Mucosa of descending colon (tissue), 3 donors: ENCODE results near the gene RPN1. TPM values are rescaled to one million over a fixed set of nuclear protein-coding genes. Genes with fewer than 3 reads are reported as not detected.
A peak's percentile ranks its signal among the peaks of the same experiment; 100 is the strongest.

Source experiments
- ATAC-seq: fragments of 200-7000 bp; cut with Tn5 transposase; one replicate; pipeline ENCODE4 v1.9.1; 2020; ENCODE audit warnings: mild to moderate bottlenecking, moderate library complexity
- DNase-seq, 3 donors: peaks; one replicate each; pipeline ENCODE4 v3.0.0-alpha.2; 2020
- H3K36me3 ChIP-seq: fragments of 200-600 bp; one replicate; pipeline ENCODE4 v1.8.0; 2021; ENCODE audit warnings: low read depth, mild to moderate bottlenecking
- H3K4me1 ChIP-seq: fragments of 200-600 bp; one replicate; pipeline ENCODE4 v1.8.0; 2021; ENCODE audit warnings: low read depth, mild to moderate bottlenecking
- H3K4me3 ChIP-seq: fragments of 200-600 bp; one replicate; pipeline ENCODE4 v1.8.0; 2021; ENCODE audit warnings: mild to moderate bottlenecking
- H3K9me3 ChIP-seq: fragments of 200-600 bp; one replicate; pipeline ENCODE4 v1.8.0; 2021; ENCODE audit warnings: mild to moderate bottlenecking
- intact Hi-C, 2 donors: fragments of 100-400 bp; cut with DNase I in 1 of 2; cut with micrococcal nuclease in 1 of 2; formaldehyde crosslinking; loops; one replicate each; pipeline versions ENCODE4 v1.11.0 to v1.11.1; 2022; cut with DNase I, micrococcal nuclease
- long read RNA-seq, 2 donors: library from polyadenylated mRNA; unstranded; transcript quantifications; one replicate each; pipeline ENCODE4 v2.0.0, GENCODE V29; 2019 to 2021
- total RNA-seq, 3 donors: library from RNA; stranded (reverse); fragmentation: NEBNext Ultra II Directional in 2 of 3; extraction: Animal tissue kit (Norgen Biotek cat#: 25700) in 2 of 3; gene quantifications; one replicate each; pipeline versions ENCODE4 v1.2.1 to v1.2.4, GENCODE V29; 2021 to 2023
- TF ChIP-seq, protein P1 (sequence below): fragments of 200-600 bp; IDR thresholded peaks from one replicate; pipeline ENCODE4 v1.8.0; 2022; ENCODE audit warnings: antibody characterized with exemption, mild to moderate bottlenecking
- donor health status: DM: no; HTN: no; CAD: no; lungs with moderate emphysema.
- donor health status: DM: no; HTN: no; CAD: no.
- donor health status: DM: no; HTN: yes; CAD: no.

The RPN1 gene
- 100 to 1,000 TPM; 130 to 219 (median 166) TPM for total RNA-seq
- long read RNA-seq, donor 1, transcript RPN1-201 (10 exons, 2,314 nt): major isoform, 279 of 289 reads
- long read RNA-seq, donor 1, partial matches to known transcripts: 3 of 289 reads
- long read RNA-seq, donor 1, other reads (novel, unspliced or antisense): 7 of 289 reads
- long read RNA-seq, donor 2, transcript RPN1-201 (10 exons, 2,314 nt): major isoform, 160 of 187 reads
- long read RNA-seq, donor 2, partial matches to known transcripts: 14 of 187 reads
- long read RNA-seq, donor 2, other reads (novel, unspliced or antisense): 10 of 187 reads

GRCh38 chr3:128650096-128651050, at the start of gene RPN1:
RPN1 (minus strand) TSS chr3:128650818; CDS start chr3:128650800, 18 bp downstream.
- DNase-seq (peak; percentile 97 to 98 (median 97)), ATAC-seq (peak; percentile 100)
- TF ChIP-seq, protein P1, sequence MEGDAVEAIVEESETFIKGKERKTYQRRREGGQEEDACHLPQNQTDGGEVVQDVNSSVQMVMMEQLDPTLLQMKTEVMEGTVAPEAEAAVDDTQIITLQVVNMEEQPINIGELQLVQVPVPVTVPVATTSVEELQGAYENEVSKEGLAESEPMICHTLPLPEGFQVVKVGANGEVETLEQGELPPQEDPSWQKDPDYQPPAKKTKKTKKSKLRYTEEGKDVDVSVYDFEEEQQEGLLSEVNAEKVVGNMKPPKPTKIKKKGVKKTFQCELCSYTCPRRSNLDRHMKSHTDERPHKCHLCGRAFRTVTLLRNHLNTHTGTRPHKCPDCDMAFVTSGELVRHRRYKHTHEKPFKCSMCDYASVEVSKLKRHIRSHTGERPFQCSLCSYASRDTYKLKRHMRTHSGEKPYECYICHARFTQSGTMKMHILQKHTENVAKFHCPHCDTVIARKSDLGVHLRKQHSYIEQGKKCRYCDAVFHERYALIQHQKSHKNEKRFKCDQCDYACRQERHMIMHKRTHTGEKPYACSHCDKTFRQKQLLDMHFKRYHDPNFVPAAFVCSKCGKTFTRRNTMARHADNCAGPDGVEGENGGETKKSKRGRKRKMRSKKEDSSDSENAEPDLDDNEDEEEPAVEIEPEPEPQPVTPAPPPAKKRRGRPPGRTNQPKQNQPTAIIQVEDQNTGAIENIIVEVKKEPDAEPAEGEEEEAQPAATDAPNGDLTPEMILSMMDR: no peak
- Histone ChIP-seq H3K9me3 (no peaks in the 10 kb centered on the region), H3K4me1 (peaks cover 17% of the 10 kb centered on the region), H3K36me3 (no peaks in the 10 kb centered on the region), H3K4me3 (peak within 1 kb of the TSS; percentile 100)
- intact Hi-C loops: no loop called here

- H3K36me3 ChIP-seq: no peaks in the 10 kb centered on the region
- ATAC-seq: peak; percentile 81
- DNase-seq: peak; percentile 42 to 68 (median 60)
- peak overlapping the region; percentile 3 for H3K4me3 ChIP-seq
- TF ChIP-seq, protein P1: no peak
- intact Hi-C loops: no loop called here
- peaks cover 4% of the 10 kb centered on the region for H3K4me1 ChIP-seq
- H3K9me3 ChIP-seq: no peaks in the 10 kb centered on the region
These were observed 47.8 kb upstream of the RPN1 start for GRCh38 chr3:128698211-128699047.

GRCh38 chr3:128697341-128697740, 46.7 kb upstream of the RPN1 start:
- peaks cover 4% of the 10 kb centered on the region for H3K4me1 ChIP-seq
- H3K4me3 ChIP-seq: no peak overlapping the region
- ATAC-seq (no peak), DNase-seq (no peak)
- no peaks in the 10 kb centered on the region for H3K9me3 ChIP-seq
- TF ChIP-seq, protein P1: no peak
- intact Hi-C loops: no loop called here
- no peaks in the 10 kb centered on the region for H3K36me3 ChIP-seq

DNA sequence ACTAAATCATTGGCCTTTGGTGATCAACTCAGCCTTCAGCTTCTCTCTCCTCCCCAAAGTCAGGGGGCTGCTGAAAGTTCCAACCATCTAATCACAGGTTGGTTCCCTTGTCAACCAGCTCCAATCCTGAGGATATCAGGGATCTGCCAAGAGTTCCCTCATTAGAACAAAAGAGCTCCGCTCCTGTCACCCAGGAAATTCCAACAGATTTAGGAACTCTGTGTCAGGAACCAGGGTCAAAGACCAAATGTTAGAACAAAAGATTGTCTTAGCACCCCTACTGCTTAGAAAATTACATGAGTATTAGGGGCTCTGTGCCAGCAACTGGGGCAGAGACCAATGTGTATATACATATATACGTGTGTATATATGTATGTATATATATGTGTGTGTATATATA, 43.1 kb upstream of the RPN1 start:
- H3K4me3 ChIP-seq: no peak overlapping the region
- intact Hi-C loops: loop anchor here in 1 of 2 donors (2.0 kb wide), 1 partner anchor 33 kb away; no protein-coding TSS in a partner anchor
- H3K36me3 ChIP-seq: no peaks in the 10 kb centered on the region
- peaks cover 4% of the 10 kb centered on the region for H3K4me1 ChIP-seq
- DNase-seq: no peak
- TF ChIP-seq, protein P1: no peak
- no peaks in the 10 kb centered on the region for H3K9me3 ChIP-seq
- no peak for ATAC-seq

- Histone ChIP-seq H3K4me3 (no peak overlapping the region), H3K36me3 (no peaks in the 10 kb centered on the region), H3K9me3 (no peaks in the 10 kb centered on the region), H3K4me1 (no peaks in the 10 kb centered on the region)
- DNase-seq (no peak), ATAC-seq (no peak)
- intact Hi-C loops: no loop called here
- TF ChIP-seq, protein P1: no peak
These were observed 38.4 kb upstream of the RPN1 start for GRCh38 chr3:128689060-128689459.
